AG09319 (cell line): Measurements from ENCODE around the gene EXT2.

Source experiments
- DNase-seq: peaks from one replicate; pipeline ENCODE4 v3.0.0-alpha.2; 2010; ENCODE audit warnings: low read depth; ENCODE audit errors: extremely low read depth
- TF ChIP-seq, protein P1 (sequence below): IDR thresholded peaks from 2 replicates; pipeline ENCODE4 v1.5.1; 2011; ENCODE audit warnings: low read depth, mild to moderate bottlenecking, inconsistent platforms, low read length, moderate library complexity

The EXT2 gene

DNA sequence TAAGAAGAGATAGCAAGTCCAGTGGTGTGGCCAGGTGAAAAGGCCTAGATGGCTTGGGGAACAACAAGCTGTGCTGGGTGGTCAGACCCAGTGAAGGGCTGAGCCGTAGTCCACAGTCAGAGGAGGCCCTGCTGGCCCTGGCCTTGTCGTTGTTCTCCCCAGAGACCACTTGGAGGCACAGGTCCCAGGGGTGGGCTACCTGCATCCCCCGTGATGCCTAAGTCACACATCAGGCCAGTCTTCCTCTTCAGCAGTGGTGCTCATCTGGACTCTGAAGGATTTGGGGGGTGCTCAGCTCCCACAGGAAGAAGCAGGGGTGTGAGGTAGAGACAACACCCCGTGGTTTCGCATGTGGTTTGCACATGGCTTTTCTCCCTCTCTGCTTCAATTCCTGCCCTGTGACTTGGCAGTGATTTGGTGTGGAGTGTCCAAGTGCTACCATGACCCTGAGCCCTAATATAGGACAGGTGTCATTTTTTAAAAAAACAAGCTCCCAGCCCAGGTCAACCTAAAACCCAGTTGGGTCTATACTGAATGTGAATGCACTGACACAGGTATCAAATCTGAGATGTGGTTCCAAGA lies 163.5 kb downstream of the EXT2 start:
- DNase-seq, result no peak
- TF ChIP-seq, protein P1, sequence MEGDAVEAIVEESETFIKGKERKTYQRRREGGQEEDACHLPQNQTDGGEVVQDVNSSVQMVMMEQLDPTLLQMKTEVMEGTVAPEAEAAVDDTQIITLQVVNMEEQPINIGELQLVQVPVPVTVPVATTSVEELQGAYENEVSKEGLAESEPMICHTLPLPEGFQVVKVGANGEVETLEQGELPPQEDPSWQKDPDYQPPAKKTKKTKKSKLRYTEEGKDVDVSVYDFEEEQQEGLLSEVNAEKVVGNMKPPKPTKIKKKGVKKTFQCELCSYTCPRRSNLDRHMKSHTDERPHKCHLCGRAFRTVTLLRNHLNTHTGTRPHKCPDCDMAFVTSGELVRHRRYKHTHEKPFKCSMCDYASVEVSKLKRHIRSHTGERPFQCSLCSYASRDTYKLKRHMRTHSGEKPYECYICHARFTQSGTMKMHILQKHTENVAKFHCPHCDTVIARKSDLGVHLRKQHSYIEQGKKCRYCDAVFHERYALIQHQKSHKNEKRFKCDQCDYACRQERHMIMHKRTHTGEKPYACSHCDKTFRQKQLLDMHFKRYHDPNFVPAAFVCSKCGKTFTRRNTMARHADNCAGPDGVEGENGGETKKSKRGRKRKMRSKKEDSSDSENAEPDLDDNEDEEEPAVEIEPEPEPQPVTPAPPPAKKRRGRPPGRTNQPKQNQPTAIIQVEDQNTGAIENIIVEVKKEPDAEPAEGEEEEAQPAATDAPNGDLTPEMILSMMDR, result no peak

DNA sequence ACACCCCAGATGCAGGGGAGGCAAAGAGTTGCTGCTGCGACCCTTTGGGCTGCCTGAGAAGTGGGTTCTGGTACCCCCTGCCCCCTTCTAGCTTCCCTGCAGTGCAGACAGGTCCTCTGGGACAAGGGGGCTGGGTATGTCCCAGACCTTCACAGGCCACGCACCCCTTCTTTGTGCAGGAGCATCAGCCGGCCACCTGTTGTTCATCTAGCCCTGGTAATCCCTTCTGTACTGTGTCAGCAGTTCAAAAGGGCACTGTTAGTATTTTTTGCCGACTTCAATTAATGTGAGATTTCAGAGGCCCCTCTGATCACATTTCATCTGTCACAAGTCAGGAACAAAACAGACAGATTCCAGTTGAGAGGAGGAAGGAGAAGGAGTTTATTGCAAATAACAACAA lies 164.6 kb downstream of the EXT2 start:
- no peak for DNase-seq
- TF ChIP-seq, protein P1, result no peak

GRCh38 chr11:44261800-44262591 lies 166.5 kb downstream of the EXT2 start:
- DNase-seq, result no peak
- TF ChIP-seq, protein P1, result no peak

- DNase-seq, result no peak
- TF ChIP-seq, protein P1, result no peak
These were observed 168.4 kb downstream of the EXT2 start for GRCh38 chr11:44263738-44264437.

DNA sequence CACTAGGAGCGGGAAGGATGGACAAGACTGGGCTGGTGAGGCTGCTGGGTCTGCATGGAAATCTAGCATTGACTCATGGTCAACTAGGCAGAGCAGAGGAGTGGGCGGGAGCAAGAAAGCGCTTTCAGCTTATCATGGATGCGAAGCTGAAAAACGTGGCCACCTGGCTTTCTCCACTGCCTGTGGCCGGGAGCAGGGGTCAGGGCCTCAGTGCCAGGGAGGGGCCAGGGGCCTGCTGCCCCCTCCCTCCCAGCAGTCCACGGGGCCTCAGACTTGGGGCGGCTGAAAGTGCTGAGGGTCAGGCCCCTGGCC lies 168.9 kb downstream of the EXT2 start:
- TF ChIP-seq, protein P1, result no peak
- DNase-seq, result no peak

GRCh38 chr11:44264761-44265160 lies 169.3 kb downstream of the EXT2 start:
- no peak for DNase-seq
- TF ChIP-seq, protein P1, result no peak
